Stomach (tissue), 4 donors: ENCODE data around the gene DLG2.

ENCODE experiments used
- POLR2AphosphoS5 ChIP-seq, 3 donors: sonication (generic); formaldehyde crosslinking; IDR thresholded peaks; one replicate each; pipeline ENCODE4 v1.6.1; 2016; ENCODE audit warnings: antibody characterized with exemption in 3 of 3
- TF ChIP-seq, protein P1 (sequence below), 7 experiments: fragments of 450-650 bp in 4 of 7; fragments of 200-600 bp in 3 of 7; sonication (generic) in 3 of 7; IDR thresholded peaks; one replicate each; pipeline ENCODE4 v1.5.1; 2016 to 2019; ENCODE audit warnings: antibody characterized with exemption in 7 of 7, control low read depth in 2 of 7, mild to moderate bottlenecking in 1 of 7

DNA sequence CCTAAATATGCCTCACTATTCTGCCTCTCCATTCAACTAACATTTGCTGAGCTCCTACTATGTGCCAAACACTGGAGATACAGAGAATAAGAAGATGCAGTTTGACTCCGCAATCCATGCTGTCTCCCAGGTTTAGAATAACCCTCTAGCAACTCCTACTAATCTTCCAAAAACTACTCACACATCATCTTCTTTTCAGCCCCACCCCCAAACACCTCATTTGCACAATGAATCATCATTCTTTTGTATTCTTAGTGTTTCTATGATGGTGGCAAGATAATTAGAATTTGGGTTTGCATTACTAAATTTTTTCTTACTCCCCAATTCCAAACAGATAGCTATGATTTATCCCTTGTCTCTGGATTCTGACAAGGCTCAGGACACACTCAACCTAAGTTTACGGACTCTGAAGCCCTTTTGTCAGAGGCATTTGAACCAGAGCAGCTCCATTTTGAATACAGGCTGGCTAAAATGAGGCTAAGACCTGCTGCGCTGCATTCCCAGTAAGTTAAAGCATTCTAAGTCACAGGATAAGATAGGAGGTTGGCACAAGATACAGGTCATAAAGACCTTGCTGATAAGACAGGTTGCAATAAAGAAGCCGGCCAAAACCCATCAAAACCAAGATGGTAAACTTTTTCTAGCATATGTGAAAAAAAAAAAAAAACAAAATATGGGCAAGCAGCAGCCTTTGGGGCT is 1038.9 kb downstream of the DLG2 start:
- TF ChIP-seq POLR2AphosphoS5 (IDR thresholded peaks at IDR 0.05), result no peak
- TF ChIP-seq, protein P1, sequence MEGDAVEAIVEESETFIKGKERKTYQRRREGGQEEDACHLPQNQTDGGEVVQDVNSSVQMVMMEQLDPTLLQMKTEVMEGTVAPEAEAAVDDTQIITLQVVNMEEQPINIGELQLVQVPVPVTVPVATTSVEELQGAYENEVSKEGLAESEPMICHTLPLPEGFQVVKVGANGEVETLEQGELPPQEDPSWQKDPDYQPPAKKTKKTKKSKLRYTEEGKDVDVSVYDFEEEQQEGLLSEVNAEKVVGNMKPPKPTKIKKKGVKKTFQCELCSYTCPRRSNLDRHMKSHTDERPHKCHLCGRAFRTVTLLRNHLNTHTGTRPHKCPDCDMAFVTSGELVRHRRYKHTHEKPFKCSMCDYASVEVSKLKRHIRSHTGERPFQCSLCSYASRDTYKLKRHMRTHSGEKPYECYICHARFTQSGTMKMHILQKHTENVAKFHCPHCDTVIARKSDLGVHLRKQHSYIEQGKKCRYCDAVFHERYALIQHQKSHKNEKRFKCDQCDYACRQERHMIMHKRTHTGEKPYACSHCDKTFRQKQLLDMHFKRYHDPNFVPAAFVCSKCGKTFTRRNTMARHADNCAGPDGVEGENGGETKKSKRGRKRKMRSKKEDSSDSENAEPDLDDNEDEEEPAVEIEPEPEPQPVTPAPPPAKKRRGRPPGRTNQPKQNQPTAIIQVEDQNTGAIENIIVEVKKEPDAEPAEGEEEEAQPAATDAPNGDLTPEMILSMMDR (IDR thresholded peaks at IDR 0.05), result no peak
